GM12878 (cell line): ENCODE results near the gene CLEC16A. TPM values are rescaled to one million over a fixed set of nuclear protein-coding genes. Genes with fewer than 3 reads are reported as not detected.

Experiments used
- ATAC-seq: fragments of 200-7000 bp; cut with Tn5 transposase; 3 replicates; pipeline ENCODE4 v1.9.1; 2020; ENCODE audit warnings: mild to moderate bottlenecking, moderate library complexity
- BruUV-seq: library from RNA; stranded (reverse); fragments of 400-500 nt; replicated peaks from 2 replicates; lab custom pipeline; 2021; lab: Mats Ljungman, UMichigan
- CTCF ChIA-PET: fragments of 300-600 bp; sonication (Branson Sonifier 250); formaldehyde crosslinking; extraction: SDS; loops from one replicate; lab custom pipeline; 2021; ENCODE audit warnings: inconsistent platforms; lab: Yijun Ruan, JAX
- POLR2A ChIA-PET: fragments of 350-600 bp; formaldehyde crosslinking; extraction: SDS; loops from one replicate; lab custom pipeline; 2021; ENCODE audit warnings: inconsistent platforms; lab: Charles Lee
- RAD21 ChIA-PET: fragments of 300-600 bp; sonication (Branson Sonifier 250); formaldehyde crosslinking; loops from one replicate; lab custom pipeline; 2023; ENCODE audit warnings: antibody characterized with exemption; ENCODE audit not compliant: unreplicated experiment; lab: Charles Lee
- SMC1A ChIA-PET: fragments of 300-600 bp; sonication (Branson Sonifier 250); formaldehyde crosslinking; loops from one replicate; lab custom pipeline; 2023; ENCODE audit not compliant: unreplicated experiment, uncharacterized antibody; lab: Charles Lee
- DNase-seq: peaks from one replicate; pipeline ENCODE4 v3.0.0-alpha.2; 2011; ENCODE audit warnings: low read depth, low spot score
- FAIRE-seq: peaks from 3 replicates; lab custom pipeline; 2011; peaks lifted over from hg19 to GRCh38; lab: Jason Lieb, UNC
- H2AFZ ChIP-seq: 2 replicates; pipeline ENCODE4 v1.6.0; 2011; ENCODE audit warnings: low read depth, low read length, control low read depth; ENCODE audit not compliant: control insufficient read depth
- H3K27ac ChIP-seq: 2 replicates; pipeline ENCODE4 v1.5.1; 2011; ENCODE audit warnings: control low read depth; ENCODE audit not compliant: control insufficient read depth, insufficient read depth
- H3K27me3 ChIP-seq, 2 experiments: replicated peaks in 1 of 2; 2 replicates each; pipeline versions ENCODE4 v1.6.0 to v1.6.1; 2011; ENCODE audit warnings: low read length in 1 of 2; ENCODE audit not compliant: control insufficient read depth in 2 of 2, insufficient read depth in 2 of 2
- H3K36me3 ChIP-seq, 2 experiments: 2 replicates each; pipeline ENCODE4 v1.5.1; 2011; ENCODE audit warnings: low read length in 1 of 2; ENCODE audit not compliant: control insufficient read depth in 2 of 2, insufficient read depth in 2 of 2
- H3K4me1 ChIP-seq: 2 replicates; pipeline ENCODE4 v1.6.1; 2011; ENCODE audit warnings: mild to moderate bottlenecking, low read length, moderate library complexity, mixed read lengths; ENCODE audit not compliant: control insufficient read depth, insufficient read depth
- H3K4me2 ChIP-seq: 2 replicates; pipeline ENCODE4 v1.6.0; 2011; ENCODE audit warnings: control low read depth; ENCODE audit not compliant: control insufficient read depth, insufficient read depth
- H3K4me3 ChIP-seq: fragments of 200-600 bp; sonication (generic); 2 replicates; pipeline ENCODE4 v1.5.1; 2016
- H3K79me2 ChIP-seq: 2 replicates; pipeline ENCODE4 v1.6.0; 2011; ENCODE audit warnings: low read length; ENCODE audit not compliant: control insufficient read depth, insufficient read depth
- H3K9ac ChIP-seq: 2 replicates; pipeline ENCODE4 v1.8.0; 2011; ENCODE audit warnings: low read length, control low read depth, mixed read lengths; ENCODE audit not compliant: control insufficient read depth, insufficient read depth
- H3K9me3 ChIP-seq: replicated peaks from 3 replicates; pipeline ENCODE4 v1.5.1; 2011; ENCODE audit warnings: mild to moderate bottlenecking, low read length; ENCODE audit not compliant: control insufficient read depth, insufficient read depth
- H4K20me1 ChIP-seq: 2 replicates; pipeline ENCODE4 v1.6.0; 2011; ENCODE audit not compliant: control insufficient read depth, insufficient read depth
- BRCA1 ChIP-seq: IDR thresholded peaks from 2 replicates; pipeline ENCODE4 v1.6.1; 2011; ENCODE audit warnings: low read depth, low read length, improper control_type of control experiment
- EP300 ChIP-seq, 2 experiments: fragments of 150-350 bp in 1 of 2; IDR thresholded peaks; 2 replicates each; pipeline ENCODE4 v1.6.1; 2011 to 2012; ENCODE audit warnings: low read depth in 2 of 2, low read length in 2 of 2, borderline replicate concordance in 1 of 2, improper control_type of control experiment in 1 of 2, inconsistent platforms in 1 of 2; ENCODE audit not compliant: control insufficient read depth in 1 of 2
- ETV6 ChIP-seq, 2 experiments: fragments of 450-650 bp in 1 of 2; IDR thresholded peaks in 1 of 2; conservative IDR thresholded peaks in 1 of 2; 2 replicates each; pipeline ENCODE4 v1.6.1; 2014; ENCODE audit warnings: antibody characterized with exemption in 1 of 2, borderline replicate concordance in 1 of 2, low read depth in 1 of 2, mild to moderate bottlenecking in 1 of 2, moderate library complexity in 1 of 2
- FOXM1 ChIP-seq: IDR thresholded peaks from 2 replicates; pipeline ENCODE4 v1.6.1; 2012; ENCODE audit warnings: low read depth, mild to moderate bottlenecking, inconsistent platforms, low read length, moderate library complexity
- MEF2B ChIP-seq: fragments of 450-650 bp; IDR thresholded peaks from 2 replicates; pipeline ENCODE4 v1.6.1; 2018; ENCODE audit warnings: mild to moderate bottlenecking, moderate library complexity; ENCODE audit not compliant: partially characterized antibody, poor library complexity, severe bottlenecking
- MXI1 ChIP-seq: fragments of 150-350 bp; IDR thresholded peaks from 2 replicates; pipeline ENCODE4 v1.6.1; 2011; ENCODE audit warnings: low read depth, mild to moderate bottlenecking, inconsistent platforms, low read length, improper control_type of control experiment
- TAF1 ChIP-seq: IDR thresholded peaks from 2 replicates; pipeline ENCODE4 v1.6.1; 2011; ENCODE audit warnings: mild to moderate bottlenecking, low read depth, low read length, borderline replicate concordance
- ZNF217 ChIP-seq: fragments of 450-650 bp; IDR thresholded peaks from 2 replicates; pipeline ENCODE4 v1.6.1; 2017; ENCODE audit warnings: antibody characterized with exemption, mild to moderate bottlenecking
- ZSCAN29 ChIP-seq: fragments of 450-650 bp; IDR thresholded peaks from 2 replicates; pipeline ENCODE4 v1.6.1; 2017; ENCODE audit warnings: mild to moderate bottlenecking, moderate library complexity
- WGBS: methylation state at CpG from one replicate; pipeline ENCODE4 v1.1.6; 2016; ENCODE audit warnings: low lambda C conversion rate; ENCODE audit not compliant: insufficient replicate concordance, insufficient coverage; ENCODE audit errors: missing lambda C conversion rate; 5-methylcytosine and 5-hydroxymethylcytosine counted together
- in situ Hi-C: fragments of 300-500 bp; cut with MboI; formaldehyde crosslinking; loops from 9 replicates; pipeline ENCODE4 v1.14.3; 2018; ENCODE audit warnings: mixed read lengths
- intact Hi-C: fragments of 100-400 bp; cut with micrococcal nuclease; formaldehyde crosslinking; loops from one replicate; pipeline ENCODE4 v1.14.2; 2022; ENCODE audit not compliant: unreplicated experiment
- polyA plus RNA-seq, 11 experiments: library from polyadenylated mRNA; depleted of rRNA in 4 of 11; unstranded in 6 of 11; stranded (reverse) in 5 of 11; fragments of >200 nt; fragmentation: Nextera tagmentation in 4 of 11; fragmentation: Illumina TruSeq in 1 of 11; extraction: Ambion mirVana in 4 of 11; extraction: Trizol in 1 of 11; gene quantifications; 1 replicate in 1 of 11; 2 replicates in 10 of 11; pipeline versions ENCODE4 v1.2.1 to v1.2.3, GENCODE V29; 2011 to 2016; ENCODE audit warnings: inconsistent platforms in 2 of 11, missing spikeins in 2 of 11, low read depth in 1 of 11
- total RNA-seq, 4 experiments: library from RNA; depleted of rRNA in 3 of 4; stranded (reverse); fragments of >200 nt in 3 of 4; fragmentation: Illumina TruSeq in 1 of 4; extraction: Trizol in 1 of 4; gene quantifications; 2 replicates each; pipeline versions ENCODE4 v1.2.1 to v1.2.3, GENCODE V29; 2013 to 2021
- TF ChIP-seq, protein P1 (sequence below): fragments of 450-650 bp; IDR thresholded peaks from 2 replicates; pipeline ENCODE4 v1.6.1; 2017; ENCODE audit warnings: mild to moderate bottlenecking, low read depth, inconsistent platforms; ENCODE audit not compliant: poor library complexity, severe bottlenecking
- TF ChIP-seq, protein P2 (sequence below): IDR thresholded peaks from 2 replicates; pipeline ENCODE4 v1.6.1; 2012; ENCODE audit warnings: low read depth, low read length, improper control_type of control experiment
- TF ChIP-seq, protein P3 (sequence below): fragments of 450-650 bp; IDR thresholded peaks from 2 replicates; pipeline ENCODE4 v1.6.1; 2017; ENCODE audit warnings: mild to moderate bottlenecking, moderate library complexity

CLEC16A gene
- total and polyA plus RNA-seq, 10 of the 15 experiments (the other 5 are each of a cell fraction or from before 2014, with no cell fraction given), result 1.5 to 28.8 (median 19.2) TPM

DNA sequence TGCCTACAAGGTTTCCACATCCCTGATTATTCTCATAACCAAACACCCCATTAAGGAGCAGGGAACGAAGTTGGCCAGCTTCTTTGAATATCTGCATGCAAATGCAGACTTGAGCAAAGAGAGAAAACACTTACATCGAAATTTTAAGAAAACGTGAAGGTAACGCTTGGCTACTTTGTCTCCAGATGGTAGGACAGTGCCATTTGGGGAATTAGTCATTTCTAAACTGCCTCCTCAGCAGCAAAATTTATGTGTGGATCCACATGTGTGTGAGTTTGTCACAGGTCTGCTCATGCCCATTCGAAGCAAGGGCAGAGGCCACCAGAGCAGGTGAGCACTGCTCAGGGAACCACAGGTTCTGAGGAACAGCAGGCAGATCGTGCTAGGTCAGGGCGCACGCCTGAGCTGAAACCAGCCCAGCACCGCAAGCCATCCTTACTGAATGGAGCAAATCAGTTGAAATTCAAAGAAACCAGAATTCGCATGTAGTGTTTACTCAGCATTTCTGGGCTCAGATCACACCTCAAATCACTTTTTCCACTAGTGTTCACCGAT is 231.5 kb downstream of the CLEC16A start (continued):
- TF ChIP-seq ZSCAN29, result no peak
- TF ChIP-seq, protein P1, sequence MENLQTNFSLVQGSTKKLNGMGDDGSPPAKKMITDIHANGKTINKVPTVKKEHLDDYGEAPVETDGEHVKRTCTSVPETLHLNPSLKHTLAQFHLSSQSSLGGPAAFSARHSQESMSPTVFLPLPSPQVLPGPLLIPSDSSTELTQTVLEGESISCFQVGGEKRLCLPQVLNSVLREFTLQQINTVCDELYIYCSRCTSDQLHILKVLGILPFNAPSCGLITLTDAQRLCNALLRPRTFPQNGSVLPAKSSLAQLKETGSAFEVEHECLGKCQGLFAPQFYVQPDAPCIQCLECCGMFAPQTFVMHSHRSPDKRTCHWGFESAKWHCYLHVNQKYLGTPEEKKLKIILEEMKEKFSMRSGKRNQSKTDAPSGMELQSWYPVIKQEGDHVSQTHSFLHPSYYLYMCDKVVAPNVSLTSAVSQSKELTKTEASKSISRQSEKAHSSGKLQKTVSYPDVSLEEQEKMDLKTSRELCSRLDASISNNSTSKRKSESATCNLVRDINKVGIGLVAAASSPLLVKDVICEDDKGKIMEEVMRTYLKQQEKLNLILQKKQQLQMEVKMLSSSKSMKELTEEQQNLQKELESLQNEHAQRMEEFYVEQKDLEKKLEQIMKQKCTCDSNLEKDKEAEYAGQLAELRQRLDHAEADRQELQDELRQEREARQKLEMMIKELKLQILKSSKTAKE, result peak; percentile 24
- no peak for TF ChIP-seq FOXM1
- no peak for TF ChIP-seq MXI1
- peak; percentile 32 to 50; a peak in 1 of 4 replicates for TF ChIP-seq EP300 (IDR thresholded peaks at IDR 0.05; ENCODE audit: borderline replicate concordance in 1 of 2, control insufficient read depth in 1 of 2, low read depth in 2 of 2, low read length in 2 of 2)
- TF ChIP-seq ETV6 (conservative IDR thresholded peaks at IDR 0.05 in 1 of 2, IDR thresholded peaks at IDR 0.05 in 1 of 2; ENCODE audit: borderline replicate concordance in 1 of 2, low read depth in 1 of 2), result peak in 1 of 2 experiments; percentile 21; a peak in 1 of 4 replicates
- TF ChIP-seq, all 136 proteins: peak for 30

DNA sequence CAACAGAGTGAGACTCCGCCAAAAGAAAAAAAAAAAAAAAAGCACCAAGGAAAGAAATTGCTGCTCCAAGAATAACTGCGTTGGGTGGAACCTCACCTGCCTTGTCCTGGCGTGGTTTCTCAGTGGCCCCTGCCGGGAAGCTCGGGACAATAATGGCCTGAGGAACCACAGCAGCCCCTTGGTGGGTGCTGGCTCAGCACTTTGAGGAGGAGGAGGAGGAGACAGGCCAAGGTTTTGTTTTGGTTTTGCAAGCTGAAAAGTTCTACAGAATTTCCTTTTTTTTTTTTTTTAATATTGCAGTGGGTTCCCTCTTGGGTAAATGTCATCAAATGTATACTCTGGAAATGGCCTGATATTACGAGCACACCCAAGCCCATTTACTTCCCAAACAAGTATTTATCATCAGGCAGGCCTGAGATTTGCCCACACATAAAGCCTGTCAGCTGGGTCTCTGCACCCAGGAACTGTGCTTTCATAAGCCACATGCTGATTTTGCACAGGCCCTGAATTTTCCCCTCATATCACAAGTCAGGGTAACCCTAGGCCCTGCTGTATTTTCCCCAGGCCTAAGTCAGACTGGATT is 233.3 kb downstream of the CLEC16A start:
- Histone ChIP-seq H3K4me1 (peaks cover 64% of the 10 kb centered on the region), H3K4me3 (no peak overlapping the region), H3K9me3 (no peaks in the 10 kb centered on the region), H2AFZ (no peak overlapping the region), H3K27me3 (no peaks in the 10 kb centered on the region), H3K79me2 (no peaks in the 10 kb centered on the region), H4K20me1 (no peaks in the 10 kb centered on the region), H3K4me2 (no peak overlapping the region), H3K9ac (no peak overlapping the region), H3K27ac (no peak overlapping the region), H3K36me3 (peaks cover 0 to 5% of the 10 kb centered on the region in 2 experiments; a peak in 2 of 4 replicates)
- in situ Hi-C loops, result no loop called here
- POLR2A ChIA-PET, result interaction anchor here (0.6 to 1.6 kb wide), 4 partner anchors 24 to 102 kb away, joined by 3 to 6 read pairs (median 4); no protein-coding TSS in a partner anchor
- DNase-seq (no peak), FAIRE-seq (no peak), ATAC-seq (no peak)
- 92% methylated on average over 6 of the region's 6 CpGs for WGBS
- no TSS peak for BruUV-seq
- intact Hi-C loops, result no loop called here
- CTCF ChIA-PET, result interaction anchor here (0.7 to 1.1 kb wide), 3 partner anchors 47 to 213 kb away, joined by 3 to 4 read pairs (median 3); no protein-coding TSS in a partner anchor
- SMC1A ChIA-PET, result interaction anchor here (0.6 to 1.0 kb wide), 3 partner anchors 42 to 100 kb away, joined by 3 read pairs; no protein-coding TSS in a partner anchor
- RAD21 ChIA-PET, result interaction anchor here (0.5 to 1.6 kb wide), 6 partner anchors 12 to 472 kb away, joined by 3 to 4 read pairs (median 3); no protein-coding TSS in a partner anchor
- TF ChIP-seq TAF1 (no peak), EP300 (IDR thresholded peaks at IDR 0.05; ENCODE audit: borderline replicate concordance in 1 of 2, control insufficient read depth in 1 of 2, low read depth in 2 of 2, low read length in 2 of 2) (no peak), MEF2B (no peak), ZNF217 (no peak), BRCA1 (no peak), ZSCAN29 (no peak)
- TF ChIP-seq, protein P2, sequence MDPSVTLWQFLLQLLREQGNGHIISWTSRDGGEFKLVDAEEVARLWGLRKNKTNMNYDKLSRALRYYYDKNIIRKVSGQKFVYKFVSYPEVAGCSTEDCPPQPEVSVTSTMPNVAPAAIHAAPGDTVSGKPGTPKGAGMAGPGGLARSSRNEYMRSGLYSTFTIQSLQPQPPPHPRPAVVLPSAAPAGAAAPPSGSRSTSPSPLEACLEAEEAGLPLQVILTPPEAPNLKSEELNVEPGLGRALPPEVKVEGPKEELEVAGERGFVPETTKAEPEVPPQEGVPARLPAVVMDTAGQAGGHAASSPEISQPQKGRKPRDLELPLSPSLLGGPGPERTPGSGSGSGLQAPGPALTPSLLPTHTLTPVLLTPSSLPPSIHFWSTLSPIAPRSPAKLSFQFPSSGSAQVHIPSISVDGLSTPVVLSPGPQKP, result no peak
- TF ChIP-seq, protein P3, sequence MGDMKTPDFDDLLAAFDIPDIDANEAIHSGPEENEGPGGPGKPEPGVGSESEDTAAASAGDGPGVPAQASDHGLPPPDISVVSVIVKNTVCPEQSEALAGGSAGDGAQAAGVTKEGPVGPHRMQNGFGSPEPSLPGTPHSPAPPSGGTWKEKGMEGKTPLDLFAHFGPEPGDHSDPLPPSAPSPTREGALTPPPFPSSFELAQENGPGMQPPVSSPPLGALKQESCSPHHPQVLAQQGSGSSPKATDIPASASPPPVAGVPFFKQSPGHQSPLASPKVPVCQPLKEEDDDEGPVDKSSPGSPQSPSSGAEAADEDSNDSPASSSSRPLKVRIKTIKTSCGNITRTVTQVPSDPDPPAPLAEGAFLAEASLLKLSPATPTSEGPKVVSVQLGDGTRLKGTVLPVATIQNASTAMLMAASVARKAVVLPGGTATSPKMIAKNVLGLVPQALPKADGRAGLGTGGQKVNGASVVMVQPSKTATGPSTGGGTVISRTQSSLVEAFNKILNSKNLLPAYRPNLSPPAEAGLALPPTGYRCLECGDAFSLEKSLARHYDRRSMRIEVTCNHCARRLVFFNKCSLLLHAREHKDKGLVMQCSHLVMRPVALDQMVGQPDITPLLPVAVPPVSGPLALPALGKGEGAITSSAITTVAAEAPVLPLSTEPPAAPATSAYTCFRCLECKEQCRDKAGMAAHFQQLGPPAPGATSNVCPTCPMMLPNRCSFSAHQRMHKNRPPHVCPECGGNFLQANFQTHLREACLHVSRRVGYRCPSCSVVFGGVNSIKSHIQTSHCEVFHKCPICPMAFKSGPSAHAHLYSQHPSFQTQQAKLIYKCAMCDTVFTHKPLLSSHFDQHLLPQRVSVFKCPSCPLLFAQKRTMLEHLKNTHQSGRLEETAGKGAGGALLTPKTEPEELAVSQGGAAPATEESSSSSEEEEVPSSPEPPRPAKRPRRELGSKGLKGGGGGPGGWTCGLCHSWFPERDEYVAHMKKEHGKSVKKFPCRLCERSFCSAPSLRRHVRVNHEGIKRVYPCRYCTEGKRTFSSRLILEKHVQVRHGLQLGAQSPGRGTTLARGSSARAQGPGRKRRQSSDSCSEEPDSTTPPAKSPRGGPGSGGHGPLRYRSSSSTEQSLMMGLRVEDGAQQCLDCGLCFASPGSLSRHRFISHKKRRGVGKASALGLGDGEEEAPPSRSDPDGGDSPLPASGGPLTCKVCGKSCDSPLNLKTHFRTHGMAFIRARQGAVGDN, result no peak
